PC-3 (cell line): Measurements from ENCODE around the gene SNRPA. TPM values are rescaled to one million over a fixed set of nuclear protein-coding genes. Genes with fewer than 3 reads are reported as not detected.

Source experiments
- ATAC-seq: fragments of 200-7000 bp; cut with Tn5 transposase; 2 replicates; pipeline ENCODE4 v1.9.1; 2020; ENCODE audit warnings: mild to moderate bottlenecking, moderate library complexity
- BruUV-seq: library from RNA; stranded (reverse); fragments of 400-500 nt; replicated peaks from 2 replicates; lab custom pipeline; 2021; lab: Mats Ljungman, UMichigan
- CTCF ChIA-PET: fragments of 300-600 bp; sonication (Branson Sonifier 250); formaldehyde crosslinking; loops from one replicate; lab custom pipeline; 2022; ENCODE audit warnings: antibody characterized with exemption; lab: Charles Lee
- POLR2A ChIA-PET: fragments of 300-600 bp; sonication (Branson Sonifier 250); formaldehyde crosslinking; loops from one replicate; lab custom pipeline; 2022; ENCODE audit warnings: antibody characterized with exemption; ENCODE audit not compliant: unreplicated experiment; lab: Charles Lee
- DNase-seq: peaks from one replicate; pipeline ENCODE4 v3.0.0-alpha.2; 2015
- H2AFZ ChIP-seq: fragments of 300-600 bp; sonication (generic); 2 replicates; pipeline ENCODE4 v1.6.0; 2016; ENCODE audit warnings: antibody characterized with exemption, low read length
- H3F3A ChIP-seq: fragments of 300-600 bp; sonication (generic); one replicate; pipeline ENCODE4 v1.6.0; 2017; ENCODE audit warnings: antibody characterized with exemption, low read length, control low read depth, mild to moderate bottlenecking; ENCODE audit not compliant: unreplicated experiment
- H3K27ac ChIP-seq: fragments of 300-600 bp; sonication (generic); 2 replicates; pipeline ENCODE4 v1.5.1; 2016; ENCODE audit warnings: mild to moderate bottlenecking, low read length
- H3K27me3 ChIP-seq: fragments of 300-600 bp; sonication (generic); 2 replicates; pipeline ENCODE4 v1.6.1; 2016; ENCODE audit warnings: low read length, mixed read lengths
- H3K36me3 ChIP-seq: fragments of 300-600 bp; sonication (generic); 2 replicates; pipeline ENCODE4 v1.6.1; 2016; ENCODE audit warnings: low read depth, mixed run types, low read length, mixed read lengths
- H3K4me1 ChIP-seq: fragments of 300-600 bp; sonication (generic); 2 replicates; pipeline ENCODE4 v1.5.1; 2016; ENCODE audit warnings: low read length; ENCODE audit not compliant: insufficient read depth
- H3K4me2 ChIP-seq: fragments of 300-600 bp; sonication (generic); 2 replicates; pipeline ENCODE4 v1.6.0; 2016; ENCODE audit warnings: low read length
- H3K4me3 ChIP-seq: fragments of 300-600 bp; sonication (generic); 2 replicates; pipeline ENCODE4 v1.5.1; 2016; ENCODE audit warnings: mild to moderate bottlenecking, low read length, mixed read lengths
- H3K79me2 ChIP-seq: fragments of 300-600 bp; sonication (generic); 2 replicates; pipeline ENCODE4 v1.6.1; 2017; ENCODE audit warnings: low read length, mixed read lengths
- H3K9ac ChIP-seq: fragments of 300-600 bp; sonication (generic); 2 replicates; pipeline ENCODE4 v1.6.0; 2016; ENCODE audit warnings: mild to moderate bottlenecking, low read length
- H3K9me2 ChIP-seq: fragments of 300-600 bp; sonication (generic); replicated peaks from 2 replicates; pipeline ENCODE4 v1.6.1; 2016; ENCODE audit warnings: mixed run types, low read length, mixed read lengths
- H3K9me3 ChIP-seq: fragments of 300-600 bp; sonication (generic); 2 replicates; pipeline ENCODE4 v1.6.1; 2016; ENCODE audit warnings: low read length, mixed read lengths
- H4K20me1 ChIP-seq: fragments of 300-600 bp; sonication (generic); 2 replicates; pipeline ENCODE4 v1.6.1; 2016; ENCODE audit warnings: low read length, mixed read lengths
- EZH2 ChIP-seq: fragments of 300-600 bp; sonication (generic); IDR thresholded peaks from one replicate; pipeline ENCODE4 v1.6.1; 2017; ENCODE audit warnings: antibody characterized with exemption, mild to moderate bottlenecking, low read length; ENCODE audit not compliant: unreplicated experiment
- EZH2phosphoT487 ChIP-seq: fragments of 300-600 bp; sonication (generic); IDR thresholded peaks from 2 replicates; pipeline ENCODE4 v1.6.1; 2018; ENCODE audit warnings: mild to moderate bottlenecking, antibody characterized with exemption, low read length, borderline replicate concordance
- intact Hi-C: fragments of 100-400 bp; cut with micrococcal nuclease; formaldehyde crosslinking; loops from 2 replicates; pipeline ENCODE4 v1.9.0; 2023
- total RNA-seq: library from RNA; depleted of rRNA; stranded (reverse); fragments of >200 nt; gene quantifications from 2 replicates; pipeline ENCODE4 v1.2.3, GENCODE V29; 2014
- TF ChIP-seq, protein P1 (sequence below): fragments of 300-600 bp; sonication (generic); conservative IDR thresholded peaks from 2 replicates; pipeline ENCODE4 v1.5.1; 2017; ENCODE audit warnings: antibody characterized with exemption, low read depth, mild to moderate bottlenecking, low read length

Gene SNRPA
- total RNA-seq, 1 experiment from 2014 or later: 243 TPM

DNA sequence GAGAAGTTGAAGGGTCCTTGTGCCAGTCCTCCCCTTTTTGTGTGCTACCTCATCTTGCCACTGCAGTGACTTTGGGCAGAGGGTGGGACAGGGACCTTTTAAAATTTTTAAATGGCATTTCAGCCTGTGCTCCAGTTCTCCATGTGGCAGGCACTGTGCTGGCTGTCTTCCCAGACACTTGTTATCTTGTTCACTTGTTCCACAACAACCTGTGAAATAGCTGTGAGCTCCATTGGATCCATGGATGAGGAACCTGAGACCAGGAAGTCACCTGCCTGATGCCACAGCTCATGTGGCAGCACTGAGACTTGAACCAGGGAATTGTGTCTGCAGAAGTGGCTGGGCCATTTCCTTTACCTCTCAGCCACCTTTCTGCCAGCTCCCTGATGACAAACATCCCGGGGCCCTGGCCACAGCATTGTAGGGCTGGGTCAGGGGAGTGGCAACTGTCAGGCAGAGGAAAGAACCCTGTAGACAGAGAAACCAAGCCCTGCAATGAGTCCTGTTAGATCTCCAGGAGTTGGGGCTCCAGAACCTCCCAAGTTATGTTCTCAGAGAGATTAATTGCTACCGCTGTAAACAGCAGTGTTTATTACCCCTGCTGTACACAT, 54.4 kb downstream of the SNRPA start:
- DNase-seq: no peak
- no peak overlapping the region for H3K9ac ChIP-seq
- H3K27me3 ChIP-seq: no peaks in the 10 kb centered on the region
- ChIA-PET POLR2A (interaction anchor here (0.6 kb wide), 1 partner anchor 42 kb away, joined by 3 read pairs; no protein-coding TSS in a partner anchor), CTCF (no interaction called here)
- intact Hi-C loops: no loop called here
- H3K4me3 ChIP-seq: no peak overlapping the region
- no peak overlapping the region for H3K4me2 ChIP-seq
- H3K9me2 ChIP-seq: no peaks in the 10 kb centered on the region
- no TSS peak for BruUV-seq
- peaks cover 6% of the 10 kb centered on the region for H3K36me3 ChIP-seq
- peaks cover 27% of the 10 kb centered on the region for H3K4me1 ChIP-seq
- peaks cover 51% of the 10 kb centered on the region for H3K79me2 ChIP-seq
- no peaks in the 10 kb centered on the region for H3F3A ChIP-seq
- H2AFZ ChIP-seq: no peak overlapping the region
- no peak for ATAC-seq
- H3K27ac ChIP-seq: no peak overlapping the region
- H3K9me3 ChIP-seq: no peaks in the 10 kb centered on the region
- peaks cover 15% of the 10 kb centered on the region; the same call in 1 of the 2 replicates for H4K20me1 ChIP-seq
- TF ChIP-seq, protein P1, sequence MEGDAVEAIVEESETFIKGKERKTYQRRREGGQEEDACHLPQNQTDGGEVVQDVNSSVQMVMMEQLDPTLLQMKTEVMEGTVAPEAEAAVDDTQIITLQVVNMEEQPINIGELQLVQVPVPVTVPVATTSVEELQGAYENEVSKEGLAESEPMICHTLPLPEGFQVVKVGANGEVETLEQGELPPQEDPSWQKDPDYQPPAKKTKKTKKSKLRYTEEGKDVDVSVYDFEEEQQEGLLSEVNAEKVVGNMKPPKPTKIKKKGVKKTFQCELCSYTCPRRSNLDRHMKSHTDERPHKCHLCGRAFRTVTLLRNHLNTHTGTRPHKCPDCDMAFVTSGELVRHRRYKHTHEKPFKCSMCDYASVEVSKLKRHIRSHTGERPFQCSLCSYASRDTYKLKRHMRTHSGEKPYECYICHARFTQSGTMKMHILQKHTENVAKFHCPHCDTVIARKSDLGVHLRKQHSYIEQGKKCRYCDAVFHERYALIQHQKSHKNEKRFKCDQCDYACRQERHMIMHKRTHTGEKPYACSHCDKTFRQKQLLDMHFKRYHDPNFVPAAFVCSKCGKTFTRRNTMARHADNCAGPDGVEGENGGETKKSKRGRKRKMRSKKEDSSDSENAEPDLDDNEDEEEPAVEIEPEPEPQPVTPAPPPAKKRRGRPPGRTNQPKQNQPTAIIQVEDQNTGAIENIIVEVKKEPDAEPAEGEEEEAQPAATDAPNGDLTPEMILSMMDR: no peak
- TF ChIP-seq EZH2phosphoT487 (no peak), EZH2 (no peak)

DNA sequence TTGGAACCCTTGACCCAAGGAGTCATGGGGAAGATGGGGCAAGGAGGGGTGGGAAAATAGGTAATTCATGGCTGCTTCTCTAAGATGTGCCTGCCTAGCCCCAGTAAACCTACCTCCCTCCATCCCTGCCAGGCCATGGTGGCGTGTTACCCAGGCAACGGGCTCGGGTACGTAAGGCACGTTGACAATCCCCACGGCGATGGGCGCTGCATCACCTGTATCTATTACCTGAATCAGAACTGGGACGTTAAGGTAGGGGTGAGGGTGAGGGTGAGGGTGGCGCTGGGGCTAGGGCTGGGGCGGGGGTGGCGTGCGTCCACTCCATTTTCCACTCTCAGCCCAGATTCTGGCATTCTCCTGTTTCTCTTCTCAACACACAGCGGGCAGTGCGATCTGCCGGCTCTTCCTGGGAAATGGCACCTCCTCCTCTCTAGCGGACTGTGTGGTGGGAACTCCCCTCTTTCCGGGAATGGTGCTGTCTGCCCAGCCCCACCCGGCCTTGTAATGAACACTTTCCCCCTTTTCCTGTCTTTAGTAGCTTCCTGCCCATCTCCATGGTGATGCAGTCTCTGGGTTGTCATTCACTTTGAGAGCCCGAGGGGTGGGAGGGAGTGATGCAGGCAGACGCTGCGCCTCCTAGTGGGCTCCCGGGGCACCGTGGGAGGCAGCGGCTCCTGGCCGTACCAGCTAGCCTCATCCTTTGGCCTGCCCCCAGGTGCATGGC, 55.6 kb downstream of the SNRPA start:
- BruUV-seq: no TSS peak
- Histone ChIP-seq H3K4me2 (no peak overlapping the region), H2AFZ (no peak overlapping the region), H3K79me2 (peaks cover 40% of the 10 kb centered on the region), H3F3A (no peaks in the 10 kb centered on the region), H3K27ac (no peak overlapping the region), H3K36me3 (peaks cover 6% of the 10 kb centered on the region), H3K9me3 (no peaks in the 10 kb centered on the region), H3K4me1 (peaks cover 19% of the 10 kb centered on the region; the same call in 1 of the 2 replicates), H3K4me3 (no peak overlapping the region), H4K20me1 (peaks cover 11% of the 10 kb centered on the region; the same call in 1 of the 2 replicates), H3K27me3 (no peaks in the 10 kb centered on the region), H3K9me2 (no peaks in the 10 kb centered on the region), H3K9ac (no peak overlapping the region)
- intact Hi-C loops: no loop called here
- ATAC-seq (peak; percentile 25; the same call in 1 of the 2 replicates), DNase-seq (no peak)
- ChIA-PET POLR2A (interaction anchor here (0.5 kb wide), 1 partner anchor 54 kb away, joined by 3 read pairs; no protein-coding TSS in a partner anchor), CTCF (no interaction called here)
- no peak for TF ChIP-seq EZH2phosphoT487
- TF ChIP-seq, protein P1: peak; percentile 42
